ENCODE data around the gene PCSK2. TPM values are rescaled to one million over a fixed set of nuclear protein-coding genes. Genes with fewer than 3 reads are reported as not detected.

The PCSK2 gene
- total and polyA plus RNA-seq, 4 donors, result 0.51 to 9.8 (median 1.5) TPM

DNA sequence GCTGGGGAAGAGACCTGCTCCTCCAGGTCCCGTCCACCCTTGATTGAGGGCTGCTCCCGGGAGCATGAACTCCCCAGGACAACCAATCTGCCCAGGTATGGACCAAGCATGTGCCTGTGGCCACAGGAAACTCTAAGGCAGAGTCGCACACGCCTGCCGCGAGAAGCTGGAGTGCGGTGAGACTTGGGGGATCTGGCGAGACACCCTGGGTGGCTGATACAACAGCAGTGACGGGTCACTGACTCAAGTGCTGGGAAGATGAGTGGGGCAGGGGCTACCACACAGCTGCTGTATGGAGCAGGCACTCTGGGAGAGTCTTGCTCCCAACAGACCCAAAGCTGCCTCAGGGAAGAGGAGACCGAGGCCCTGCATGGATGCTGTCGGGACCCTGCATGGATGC is 264.2 kb downstream of the PCSK2 start:
- no peaks in the 10 kb centered on the region for H3K27me3 ChIP-seq (ENCODE audit: control insufficient read depth in 3 of 3, insufficient read depth in 3 of 3, low read length in 2 of 3)
- no peaks in the 10 kb centered on the region for H3K4me1 ChIP-seq (ENCODE audit: control insufficient read depth in 5 of 5, insufficient read depth in 5 of 5, low read length in 5 of 5)
- no peak for ATAC-seq (ENCODE audit: insufficient read depth, low FRiP score)
- no peaks in the 10 kb centered on the region for H3K9me3 ChIP-seq (ENCODE audit: control insufficient read depth in 4 of 4, insufficient read depth in 3 of 4, low read length in 3 of 4)
- H3K4me3 ChIP-seq, result no peak overlapping the region
- TF ChIP-seq, protein P1, sequence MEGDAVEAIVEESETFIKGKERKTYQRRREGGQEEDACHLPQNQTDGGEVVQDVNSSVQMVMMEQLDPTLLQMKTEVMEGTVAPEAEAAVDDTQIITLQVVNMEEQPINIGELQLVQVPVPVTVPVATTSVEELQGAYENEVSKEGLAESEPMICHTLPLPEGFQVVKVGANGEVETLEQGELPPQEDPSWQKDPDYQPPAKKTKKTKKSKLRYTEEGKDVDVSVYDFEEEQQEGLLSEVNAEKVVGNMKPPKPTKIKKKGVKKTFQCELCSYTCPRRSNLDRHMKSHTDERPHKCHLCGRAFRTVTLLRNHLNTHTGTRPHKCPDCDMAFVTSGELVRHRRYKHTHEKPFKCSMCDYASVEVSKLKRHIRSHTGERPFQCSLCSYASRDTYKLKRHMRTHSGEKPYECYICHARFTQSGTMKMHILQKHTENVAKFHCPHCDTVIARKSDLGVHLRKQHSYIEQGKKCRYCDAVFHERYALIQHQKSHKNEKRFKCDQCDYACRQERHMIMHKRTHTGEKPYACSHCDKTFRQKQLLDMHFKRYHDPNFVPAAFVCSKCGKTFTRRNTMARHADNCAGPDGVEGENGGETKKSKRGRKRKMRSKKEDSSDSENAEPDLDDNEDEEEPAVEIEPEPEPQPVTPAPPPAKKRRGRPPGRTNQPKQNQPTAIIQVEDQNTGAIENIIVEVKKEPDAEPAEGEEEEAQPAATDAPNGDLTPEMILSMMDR (IDR thresholded peaks at IDR 0.05; ENCODE audit: control extremely low read depth, extremely low read depth), result no peak
- WGBS, 2 donors, result 85 to 99% methylated on average over 11 of the region's 11 CpGs
- H3K9ac ChIP-seq (ENCODE audit: insufficient read depth in 1 of 2, low read length in 2 of 2), result no peak overlapping the region
- no peaks in the 10 kb centered on the region for H3K36me3 ChIP-seq (ENCODE audit: control insufficient read depth in 4 of 4, insufficient read depth in 4 of 4, low read length in 4 of 4)
- no peak overlapping the region for H3K27ac ChIP-seq (ENCODE audit: low read depth in 1 of 2, low read length in 1 of 2)
- no peak for DNase-seq

DNA sequence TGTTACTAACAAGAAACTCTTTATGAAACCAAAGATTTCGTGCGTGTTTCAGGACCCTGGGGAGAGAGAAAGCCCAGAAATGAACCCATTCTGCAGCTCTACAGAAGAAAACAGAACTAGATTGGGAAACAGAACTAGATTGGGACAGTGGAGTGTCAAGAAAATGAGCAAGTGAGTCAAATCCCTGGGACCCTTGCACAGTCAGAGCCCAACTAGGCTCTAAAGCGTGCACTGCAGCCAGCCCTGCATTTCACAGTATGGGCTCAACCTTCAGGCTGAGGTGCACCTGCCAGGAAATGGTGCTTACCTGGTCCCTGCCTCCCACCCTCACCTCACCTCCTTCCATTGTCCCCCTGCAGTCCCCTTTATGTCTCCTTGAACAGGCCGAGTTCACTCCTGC is 264.6 kb downstream of the PCSK2 start:
- H3K9ac ChIP-seq (ENCODE audit: insufficient read depth in 1 of 2, low read length in 2 of 2), result no peak overlapping the region
- TF ChIP-seq, protein P1 (IDR thresholded peaks at IDR 0.05; ENCODE audit: control extremely low read depth, extremely low read depth), result no peak
- no peaks in the 10 kb centered on the region for H3K9me3 ChIP-seq (ENCODE audit: control insufficient read depth in 4 of 4, insufficient read depth in 3 of 4, low read length in 3 of 4)
- WGBS, 2 donors, result 91% methylated on average over 4 of the region's 4 CpGs
- no peak overlapping the region for H3K4me3 ChIP-seq
- ATAC-seq (ENCODE audit: insufficient read depth, low FRiP score) (no peak), DNase-seq (no peak)
- no peaks in the 10 kb centered on the region for H3K4me1 ChIP-seq (ENCODE audit: control insufficient read depth in 5 of 5, insufficient read depth in 5 of 5, low read length in 5 of 5)
- no peaks in the 10 kb centered on the region for H3K36me3 ChIP-seq (ENCODE audit: control insufficient read depth in 4 of 4, insufficient read depth in 4 of 4, low read length in 4 of 4)
- H3K27me3 ChIP-seq (ENCODE audit: control insufficient read depth in 3 of 3, insufficient read depth in 3 of 3, low read length in 2 of 3), result no peaks in the 10 kb centered on the region
- H3K27ac ChIP-seq (ENCODE audit: low read depth in 1 of 2, low read length in 1 of 2), result no peak overlapping the region

DNA sequence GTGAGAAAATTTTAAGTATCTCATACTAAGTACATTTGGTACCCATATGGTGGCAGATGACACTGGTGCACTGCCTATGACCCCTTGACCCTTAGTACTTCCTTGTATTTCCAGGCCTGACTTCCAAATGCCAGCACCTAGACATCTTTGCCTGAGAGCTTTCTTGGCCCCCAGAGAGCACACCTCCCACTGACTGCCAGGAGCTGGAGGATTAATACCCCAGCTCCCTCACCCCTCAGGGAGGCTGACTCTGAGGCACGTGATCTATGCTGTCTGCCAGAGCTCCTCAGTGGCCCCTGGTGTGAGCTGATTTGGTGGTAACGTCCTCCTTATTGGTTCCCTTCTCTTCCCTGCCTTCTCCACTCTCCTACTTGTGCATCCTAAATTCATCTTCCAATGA is 266.3 kb downstream of the PCSK2 start:
- ATAC-seq (ENCODE audit: insufficient read depth, low FRiP score) (no peak), DNase-seq (no peak)
- H3K4me1 ChIP-seq (ENCODE audit: control insufficient read depth in 5 of 5, insufficient read depth in 5 of 5, low read length in 5 of 5), result peaks cover 0 to 6% (median 0%) of the 10 kb centered on the region in 5 donors
- peaks cover 0 to 1% (median 0%) of the 10 kb centered on the region in 4 donors for H3K9me3 ChIP-seq (ENCODE audit: control insufficient read depth in 4 of 4, insufficient read depth in 3 of 4, low read length in 3 of 4)
- TF ChIP-seq, protein P1 (IDR thresholded peaks at IDR 0.05; ENCODE audit: control extremely low read depth, extremely low read depth), result no peak
- H3K4me3 ChIP-seq, result no peak overlapping the region
- WGBS, 2 donors, result 82 to 86% methylated on average over 2 of the region's 2 CpGs
- H3K36me3 ChIP-seq (ENCODE audit: control insufficient read depth in 4 of 4, insufficient read depth in 4 of 4, low read length in 4 of 4), result no peaks in the 10 kb centered on the region
- no peaks in the 10 kb centered on the region for H3K27me3 ChIP-seq (ENCODE audit: control insufficient read depth in 3 of 3, insufficient read depth in 3 of 3, low read length in 2 of 3)
- H3K27ac ChIP-seq (ENCODE audit: low read depth in 1 of 2, low read length in 1 of 2), result no peak overlapping the region
- H3K9ac ChIP-seq (ENCODE audit: insufficient read depth in 1 of 2, low read length in 2 of 2), result no peak overlapping the region

DNA sequence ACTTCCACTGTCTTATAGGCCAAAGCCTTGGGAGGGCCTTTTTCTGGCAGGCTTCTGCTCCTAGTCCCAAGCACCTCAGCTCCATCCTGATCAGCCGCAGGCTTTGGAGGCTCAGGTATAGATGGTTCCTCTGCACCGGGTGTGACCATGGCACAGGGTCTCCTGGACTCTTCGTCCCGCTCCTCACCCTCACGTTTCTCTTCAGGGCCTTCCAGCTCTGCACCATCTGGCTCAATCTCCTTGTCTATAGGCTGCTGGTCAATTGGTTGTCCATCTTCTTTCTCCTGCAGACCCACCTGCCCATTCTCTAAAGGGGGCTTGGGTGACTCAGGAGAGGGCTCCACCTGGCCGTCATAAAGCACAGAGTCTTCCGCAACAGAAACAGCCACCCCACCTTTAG is 267.4 kb downstream of the PCSK2 start:
- Histone ChIP-seq H3K27ac (ENCODE audit: low read depth in 1 of 2, low read length in 1 of 2) (no peak overlapping the region), H3K9ac (ENCODE audit: insufficient read depth in 1 of 2, low read length in 2 of 2) (no peak overlapping the region), H3K4me3 (no peak overlapping the region), H3K4me1 (ENCODE audit: control insufficient read depth in 5 of 5, insufficient read depth in 5 of 5, low read length in 5 of 5) (peaks cover 0 to 7% (median 0%) of the 10 kb centered on the region in 5 donors), H3K9me3 (ENCODE audit: control insufficient read depth in 4 of 4, insufficient read depth in 3 of 4, low read length in 3 of 4) (peaks cover 0 to 1% (median 0%) of the 10 kb centered on the region in 4 donors), H3K36me3 (ENCODE audit: control insufficient read depth in 4 of 4, insufficient read depth in 4 of 4, low read length in 4 of 4) (no peaks in the 10 kb centered on the region), H3K27me3 (ENCODE audit: control insufficient read depth in 3 of 3, insufficient read depth in 3 of 3, low read length in 2 of 3) (no peaks in the 10 kb centered on the region)
- ATAC-seq (ENCODE audit: insufficient read depth, low FRiP score), result no peak
- TF ChIP-seq, protein P1 (IDR thresholded peaks at IDR 0.05; ENCODE audit: control extremely low read depth, extremely low read depth), result no peak
- 97 to 98% methylated on average over 7 of the region's 7 CpGs for WGBS, 2 donors
- DNase-seq, result no peak

All from lung (tissue), 12 donors.